ENCODE measurements around the gene PDE4B. TPM values are rescaled to one million over a fixed set of nuclear protein-coding genes. Genes with fewer than 3 reads are reported as not detected.
A peak's percentile ranks its signal among the peaks of the same experiment; 100 is the strongest.

Gene PDE4B
- total and polyA plus RNA-seq, 10 of the 15 experiments (the other 5 are each of a cell fraction or from before 2014, with no cell fraction given): 3.0 to 13.2 (median 5.7) TPM

DNA sequence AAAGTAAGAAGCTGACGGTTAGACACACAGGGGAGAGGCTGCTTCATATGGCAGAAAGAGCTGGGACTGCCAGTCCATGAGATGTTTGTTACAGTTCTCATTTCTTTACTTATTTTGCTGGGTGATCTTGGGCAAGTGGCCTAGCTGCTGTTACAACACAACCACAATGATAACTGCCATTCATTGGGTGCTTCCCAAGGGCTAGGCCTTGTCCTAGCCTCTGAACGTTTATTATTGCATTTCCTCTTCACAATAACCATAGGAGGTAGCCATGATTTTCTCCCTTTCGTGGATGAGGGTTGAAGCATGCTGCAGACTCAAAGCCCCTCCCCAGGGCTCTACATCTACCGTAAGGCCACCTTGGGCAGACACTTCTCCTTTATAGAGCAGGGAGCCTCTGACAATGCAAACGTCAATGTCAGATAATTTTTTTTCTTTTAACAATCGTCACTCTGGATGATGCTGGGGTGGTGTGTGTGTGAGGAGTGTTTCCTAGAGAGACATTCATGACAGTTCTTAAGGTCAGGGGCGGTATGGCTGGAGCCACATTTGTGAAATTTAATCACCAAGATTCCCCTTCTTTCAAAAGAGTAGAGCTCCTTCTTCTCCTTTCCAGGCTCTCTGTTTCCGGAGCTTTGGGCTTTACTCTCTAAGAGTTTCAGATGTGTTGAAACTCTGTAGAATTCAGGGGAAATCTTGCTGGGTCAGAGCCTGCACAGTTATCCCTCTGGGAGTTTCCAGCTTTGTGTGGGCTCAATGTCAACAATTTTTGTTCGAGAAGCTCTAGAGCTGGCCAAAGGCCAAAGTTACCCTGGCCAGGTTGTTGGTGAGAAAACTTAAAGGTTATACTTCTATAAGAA lies 602.7 kb downstream of the PDE4B start (continued):
- TF ChIP-seq, protein P1, sequence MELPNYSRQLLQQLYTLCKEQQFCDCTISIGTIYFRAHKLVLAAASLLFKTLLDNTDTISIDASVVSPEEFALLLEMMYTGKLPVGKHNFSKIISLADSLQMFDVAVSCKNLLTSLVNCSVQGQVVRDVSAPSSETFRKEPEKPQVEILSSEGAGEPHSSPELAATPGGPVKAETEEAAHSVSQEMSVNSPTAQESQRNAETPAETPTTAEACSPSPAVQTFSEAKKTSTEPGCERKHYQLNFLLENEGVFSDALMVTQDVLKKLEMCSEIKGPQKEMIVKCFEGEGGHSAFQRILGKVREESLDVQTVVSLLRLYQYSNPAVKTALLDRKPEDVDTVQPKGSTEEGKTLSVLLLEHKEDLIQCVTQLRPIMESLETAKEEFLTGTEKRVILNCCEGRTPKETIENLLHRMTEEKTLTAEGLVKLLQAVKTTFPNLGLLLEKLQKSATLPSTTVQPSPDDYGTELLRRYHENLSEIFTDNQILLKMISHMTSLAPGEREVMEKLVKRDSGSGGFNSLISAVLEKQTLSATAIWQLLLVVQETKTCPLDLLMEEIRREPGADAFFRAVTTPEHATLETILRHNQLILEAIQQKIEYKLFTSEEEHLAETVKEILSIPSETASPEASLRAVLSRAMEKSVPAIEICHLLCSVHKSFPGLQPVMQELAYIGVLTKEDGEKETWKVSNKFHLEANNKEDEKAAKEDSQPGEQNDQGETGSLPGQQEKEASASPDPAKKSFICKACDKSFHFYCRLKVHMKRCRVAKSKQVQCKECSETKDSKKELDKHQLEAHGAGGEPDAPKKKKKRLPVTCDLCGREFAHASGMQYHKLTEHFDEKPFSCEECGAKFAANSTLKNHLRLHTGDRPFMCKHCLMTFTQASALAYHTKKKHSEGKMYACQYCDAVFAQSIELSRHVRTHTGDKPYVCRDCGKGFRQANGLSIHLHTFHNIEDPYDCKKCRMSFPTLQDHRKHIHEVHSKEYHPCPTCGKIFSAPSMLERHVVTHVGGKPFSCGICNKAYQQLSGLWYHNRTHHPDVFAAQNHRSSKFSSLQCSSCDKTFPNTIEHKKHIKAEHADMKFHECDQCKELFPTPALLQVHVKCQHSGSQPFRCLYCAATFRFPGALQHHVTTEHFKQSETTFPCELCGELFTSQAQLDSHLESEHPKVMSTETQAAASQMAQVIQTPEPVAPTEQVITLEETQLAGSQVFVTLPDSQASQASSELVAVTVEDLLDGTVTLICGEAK (IDR thresholded peaks at IDR 0.05; ENCODE audit: borderline replicate concordance): no peak
- TF ChIP-seq, protein P2, sequence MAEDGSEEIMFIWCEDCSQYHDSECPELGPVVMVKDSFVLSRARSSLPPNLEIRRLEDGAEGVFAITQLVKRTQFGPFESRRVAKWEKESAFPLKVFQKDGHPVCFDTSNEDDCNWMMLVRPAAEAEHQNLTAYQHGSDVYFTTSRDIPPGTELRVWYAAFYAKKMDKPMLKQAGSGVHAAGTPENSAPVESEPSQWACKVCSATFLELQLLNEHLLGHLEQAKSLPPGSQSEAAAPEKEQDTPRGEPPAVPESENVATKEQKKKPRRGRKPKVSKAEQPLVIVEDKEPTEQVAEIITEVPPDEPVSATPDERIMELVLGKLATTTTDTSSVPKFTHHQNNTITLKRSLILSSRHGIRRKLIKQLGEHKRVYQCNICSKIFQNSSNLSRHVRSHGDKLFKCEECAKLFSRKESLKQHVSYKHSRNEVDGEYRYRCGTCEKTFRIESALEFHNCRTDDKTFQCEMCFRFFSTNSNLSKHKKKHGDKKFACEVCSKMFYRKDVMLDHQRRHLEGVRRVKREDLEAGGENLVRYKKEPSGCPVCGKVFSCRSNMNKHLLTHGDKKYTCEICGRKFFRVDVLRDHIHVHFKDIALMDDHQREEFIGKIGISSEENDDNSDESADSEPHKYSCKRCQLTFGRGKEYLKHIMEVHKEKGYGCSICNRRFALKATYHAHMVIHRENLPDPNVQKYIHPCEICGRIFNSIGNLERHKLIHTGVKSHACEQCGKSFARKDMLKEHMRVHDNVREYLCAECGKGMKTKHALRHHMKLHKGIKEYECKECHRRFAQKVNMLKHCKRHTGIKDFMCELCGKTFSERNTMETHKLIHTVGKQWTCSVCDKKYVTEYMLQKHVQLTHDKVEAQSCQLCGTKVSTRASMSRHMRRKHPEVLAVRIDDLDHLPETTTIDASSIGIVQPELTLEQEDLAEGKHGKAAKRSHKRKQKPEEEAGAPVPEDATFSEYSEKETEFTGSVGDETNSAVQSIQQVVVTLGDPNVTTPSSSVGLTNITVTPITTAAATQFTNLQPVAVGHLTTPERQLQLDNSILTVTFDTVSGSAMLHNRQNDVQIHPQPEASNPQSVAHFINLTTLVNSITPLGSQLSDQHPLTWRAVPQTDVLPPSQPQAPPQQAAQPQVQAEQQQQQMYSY (CRISPR knock-in tag; IDR thresholded peaks at IDR 0.05): no peak
- TF ChIP-seq, protein P3, sequence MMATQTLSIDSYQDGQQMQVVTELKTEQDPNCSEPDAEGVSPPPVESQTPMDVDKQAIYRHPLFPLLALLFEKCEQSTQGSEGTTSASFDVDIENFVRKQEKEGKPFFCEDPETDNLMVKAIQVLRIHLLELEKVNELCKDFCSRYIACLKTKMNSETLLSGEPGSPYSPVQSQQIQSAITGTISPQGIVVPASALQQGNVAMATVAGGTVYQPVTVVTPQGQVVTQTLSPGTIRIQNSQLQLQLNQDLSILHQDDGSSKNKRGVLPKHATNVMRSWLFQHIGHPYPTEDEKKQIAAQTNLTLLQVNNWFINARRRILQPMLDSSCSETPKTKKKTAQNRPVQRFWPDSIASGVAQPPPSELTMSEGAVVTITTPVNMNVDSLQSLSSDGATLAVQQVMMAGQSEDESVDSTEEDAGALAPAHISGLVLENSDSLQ (IDR thresholded peaks at IDR 0.05): peak; percentile 54
- TF ChIP-seq, protein P4, sequence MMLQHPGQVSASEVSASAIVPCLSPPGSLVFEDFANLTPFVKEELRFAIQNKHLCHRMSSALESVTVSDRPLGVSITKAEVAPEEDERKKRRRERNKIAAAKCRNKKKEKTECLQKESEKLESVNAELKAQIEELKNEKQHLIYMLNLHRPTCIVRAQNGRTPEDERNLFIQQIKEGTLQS (IDR thresholded peaks at IDR 0.05; ENCODE audit: borderline replicate concordance, extremely low read depth, low read depth, low read length): no peak
- TF ChIP-seq, protein P5, sequence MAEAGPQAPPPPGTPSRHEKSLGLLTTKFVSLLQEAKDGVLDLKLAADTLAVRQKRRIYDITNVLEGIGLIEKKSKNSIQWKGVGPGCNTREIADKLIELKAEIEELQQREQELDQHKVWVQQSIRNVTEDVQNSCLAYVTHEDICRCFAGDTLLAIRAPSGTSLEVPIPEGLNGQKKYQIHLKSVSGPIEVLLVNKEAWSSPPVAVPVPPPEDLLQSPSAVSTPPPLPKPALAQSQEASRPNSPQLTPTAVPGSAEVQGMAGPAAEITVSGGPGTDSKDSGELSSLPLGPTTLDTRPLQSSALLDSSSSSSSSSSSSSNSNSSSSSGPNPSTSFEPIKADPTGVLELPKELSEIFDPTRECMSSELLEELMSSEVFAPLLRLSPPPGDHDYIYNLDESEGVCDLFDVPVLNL (IDR thresholded peaks at IDR 0.05; ENCODE audit: low read depth, low read length): no peak
- TF ChIP-seq EGR1 (IDR thresholded peaks at IDR 0.05; ENCODE audit: borderline replicate concordance in 1 of 2, low read depth in 2 of 2, low read length in 2 of 2) (no peak), CREB1 (IDR thresholded peaks at IDR 0.05; ENCODE audit: low read depth) (0 out of 2 replicates have a peak, but pooled peaks have one; percentile 29), BCL11A (IDR thresholded peaks at IDR 0.05; ENCODE audit: low read depth, low read length) (0 out of 2 replicates have a peak, but pooled peaks have one; percentile 22), FOXM1 (IDR thresholded peaks at IDR 0.05; ENCODE audit: low read depth, low read length) (peak; percentile 30; the same call in 1 of the 2 replicates), PML (IDR thresholded peaks at IDR 0.05; ENCODE audit: low read length) (no peak; the same call in 1 of the 2 replicates)
- TF ChIP-seq, protein P6, sequence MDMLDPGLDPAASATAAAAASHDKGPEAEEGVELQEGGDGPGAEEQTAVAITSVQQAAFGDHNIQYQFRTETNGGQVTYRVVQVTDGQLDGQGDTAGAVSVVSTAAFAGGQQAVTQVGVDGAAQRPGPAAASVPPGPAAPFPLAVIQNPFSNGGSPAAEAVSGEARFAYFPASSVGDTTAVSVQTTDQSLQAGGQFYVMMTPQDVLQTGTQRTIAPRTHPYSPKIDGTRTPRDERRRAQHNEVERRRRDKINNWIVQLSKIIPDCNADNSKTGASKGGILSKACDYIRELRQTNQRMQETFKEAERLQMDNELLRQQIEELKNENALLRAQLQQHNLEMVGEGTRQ (IDR thresholded peaks at IDR 0.05; ENCODE audit: borderline replicate concordance, low read depth, low read length): no peak
- TF ChIP-seq, protein P7, sequence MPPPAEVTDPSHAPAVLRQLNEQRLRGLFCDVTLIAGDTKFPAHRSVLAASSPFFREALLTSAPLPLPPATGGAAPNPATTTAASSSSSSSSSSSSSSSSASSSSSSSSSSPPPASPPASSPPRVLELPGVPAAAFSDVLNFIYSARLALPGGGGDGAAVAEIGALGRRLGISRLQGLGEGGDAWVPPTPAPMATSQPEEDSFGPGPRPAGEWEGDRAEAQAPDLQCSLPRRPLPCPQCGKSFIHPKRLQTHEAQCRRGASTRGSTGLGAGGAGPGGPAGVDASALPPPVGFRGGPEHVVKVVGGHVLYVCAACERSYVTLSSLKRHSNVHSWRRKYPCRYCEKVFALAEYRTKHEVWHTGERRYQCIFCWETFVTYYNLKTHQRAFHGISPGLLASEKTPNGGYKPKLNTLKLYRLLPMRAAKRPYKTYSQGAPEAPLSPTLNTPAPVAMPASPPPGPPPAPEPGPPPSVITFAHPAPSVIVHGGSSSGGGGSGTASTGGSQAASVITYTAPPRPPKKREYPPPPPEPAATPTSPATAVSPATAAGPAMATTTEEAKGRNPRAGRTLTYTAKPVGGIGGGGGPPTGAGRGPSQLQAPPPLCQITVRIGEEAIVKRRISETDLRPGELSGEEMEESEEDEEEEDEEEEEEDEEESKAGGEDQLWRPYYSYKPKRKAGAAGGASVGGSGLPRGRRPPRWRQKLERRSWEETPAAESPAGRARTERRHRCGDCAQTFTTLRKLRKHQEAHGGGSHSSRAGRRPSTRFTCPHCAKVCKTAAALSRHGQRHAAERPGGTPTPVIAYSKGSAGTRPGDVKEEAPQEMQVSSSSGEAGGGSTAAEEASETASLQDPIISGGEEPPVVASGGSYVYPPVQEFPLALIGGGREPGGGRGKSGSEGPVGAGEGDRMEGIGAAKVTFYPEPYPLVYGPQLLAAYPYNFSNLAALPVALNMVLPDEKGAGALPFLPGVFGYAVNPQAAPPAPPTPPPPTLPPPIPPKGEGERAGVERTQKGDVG (CRISPR knock-in tag; IDR thresholded peaks at IDR 0.05): no peak

All from GM12878 (cell line).